Keratinocyte (primary cell): ENCODE results near the gene ARNT2.

ENCODE experiments used
- EZH2 ChIP-seq: IDR thresholded peaks from one replicate; pipeline ENCODE4 v1.6.1; 2012; ENCODE audit warnings: inconsistent platforms, mild to moderate bottlenecking, low read length, moderate library complexity
- TF ChIP-seq, protein P1 (sequence below), 3 experiments: IDR thresholded peaks in 1 of 3; conservative IDR thresholded peaks in 1 of 3; optimal IDR thresholded peaks in 1 of 3; 2 replicates in 2 of 3; 3 replicates in 1 of 3; pipeline versions ENCODE3 to v1.5.1; 2011; ENCODE audit warnings: low read length in 3 of 3, mild to moderate bottlenecking in 3 of 3, moderate library complexity in 2 of 3, control low read depth in 1 of 3, inconsistent platforms in 1 of 3; ENCODE audit not compliant: insufficient read depth in 2 of 3; ENCODE audit errors: extremely low read depth in 1 of 3

DNA sequence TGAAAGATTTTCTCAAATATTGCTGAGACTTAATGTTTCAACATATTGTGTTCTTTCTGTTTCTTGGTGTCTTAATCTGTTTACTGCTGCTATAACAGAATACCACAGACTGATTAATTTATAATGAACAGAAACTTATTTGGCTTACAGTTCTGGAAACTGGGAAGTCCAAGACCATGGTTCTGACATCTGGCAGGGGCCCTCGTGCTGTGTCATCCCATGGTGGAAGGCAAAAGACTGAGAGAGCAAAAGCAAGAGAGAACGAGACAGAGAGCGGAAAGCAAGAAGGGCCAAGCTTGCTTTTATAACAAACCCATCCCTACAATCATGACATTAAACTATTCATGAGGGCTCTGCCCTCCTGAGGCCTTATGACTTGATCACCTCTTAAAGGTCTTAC, 88.7 kb downstream of the ARNT2 start:
- TF ChIP-seq, protein P1, sequence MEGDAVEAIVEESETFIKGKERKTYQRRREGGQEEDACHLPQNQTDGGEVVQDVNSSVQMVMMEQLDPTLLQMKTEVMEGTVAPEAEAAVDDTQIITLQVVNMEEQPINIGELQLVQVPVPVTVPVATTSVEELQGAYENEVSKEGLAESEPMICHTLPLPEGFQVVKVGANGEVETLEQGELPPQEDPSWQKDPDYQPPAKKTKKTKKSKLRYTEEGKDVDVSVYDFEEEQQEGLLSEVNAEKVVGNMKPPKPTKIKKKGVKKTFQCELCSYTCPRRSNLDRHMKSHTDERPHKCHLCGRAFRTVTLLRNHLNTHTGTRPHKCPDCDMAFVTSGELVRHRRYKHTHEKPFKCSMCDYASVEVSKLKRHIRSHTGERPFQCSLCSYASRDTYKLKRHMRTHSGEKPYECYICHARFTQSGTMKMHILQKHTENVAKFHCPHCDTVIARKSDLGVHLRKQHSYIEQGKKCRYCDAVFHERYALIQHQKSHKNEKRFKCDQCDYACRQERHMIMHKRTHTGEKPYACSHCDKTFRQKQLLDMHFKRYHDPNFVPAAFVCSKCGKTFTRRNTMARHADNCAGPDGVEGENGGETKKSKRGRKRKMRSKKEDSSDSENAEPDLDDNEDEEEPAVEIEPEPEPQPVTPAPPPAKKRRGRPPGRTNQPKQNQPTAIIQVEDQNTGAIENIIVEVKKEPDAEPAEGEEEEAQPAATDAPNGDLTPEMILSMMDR (optimal IDR thresholded peaks at IDR 0.05 in 1 of 3, IDR thresholded peaks at IDR 0.05 in 1 of 3, conservative IDR thresholded peaks at IDR 0.05 in 1 of 3; ENCODE audit: extremely low read depth in 1 of 3, insufficient read depth in 2 of 3, low read length in 3 of 3), result no peak
- TF ChIP-seq EZH2, result no peak
